Endodermal cell (in vitro differentiated cells): Measurements from ENCODE around the gene CCDC171. TPM values are rescaled to one million over a fixed set of nuclear protein-coding genes. Genes with fewer than 3 reads are reported as not detected.

ENCODE experiments used
- DNase-seq: peaks from one replicate; pipeline ENCODE4 v3.0.0-alpha.2; 2017
- H3K27ac ChIP-seq: 2 replicates; pipeline ENCODE4 v1.5.1; 2013; ENCODE audit warnings: mild to moderate bottlenecking, low read depth, low read length, moderate library complexity
- H3K27me3 ChIP-seq: 2 replicates; pipeline ENCODE4 v1.6.1; 2013; ENCODE audit warnings: mild to moderate bottlenecking, low read length, moderate library complexity; ENCODE audit not compliant: insufficient read depth, control insufficient read depth, poor library complexity, severe bottlenecking
- H3K36me3 ChIP-seq: 2 replicates; pipeline ENCODE4 v1.7.0; 2013; ENCODE audit warnings: mild to moderate bottlenecking, low read length, moderate library complexity; ENCODE audit not compliant: control insufficient read depth, insufficient read depth
- H3K4me1 ChIP-seq: one replicate; pipeline ENCODE4 v1.7.0; 2013; ENCODE audit warnings: low read length; ENCODE audit not compliant: control insufficient read depth, insufficient read depth
- H3K4me3 ChIP-seq: 2 replicates; pipeline ENCODE4 v1.5.1; 2013; ENCODE audit warnings: mild to moderate bottlenecking, low read length, moderate library complexity
- H3K9ac ChIP-seq: 2 replicates; pipeline ENCODE4 v1.6.1; 2013; ENCODE audit warnings: mild to moderate bottlenecking, low read length, moderate library complexity; ENCODE audit not compliant: poor library complexity, severe bottlenecking; ENCODE audit errors: extremely low read depth
- H3K9me3 ChIP-seq: 2 replicates; pipeline ENCODE4 v1.6.1; 2013; ENCODE audit warnings: mild to moderate bottlenecking, low read length, moderate library complexity; ENCODE audit not compliant: control insufficient read depth
- H3K27ac Mint-ChIP-seq: 2 replicates; pipeline ENCODE4 v1.8.0; 2020; ENCODE audit warnings: mixed read lengths
- H3K27me3 Mint-ChIP-seq: 2 replicates; pipeline ENCODE4 v1.8.0; 2021; ENCODE audit warnings: mild to moderate bottlenecking, mixed read lengths; ENCODE audit not compliant: insufficient read depth
- H3K36me3 Mint-ChIP-seq: 2 replicates; pipeline ENCODE4 v1.8.0; 2020; ENCODE audit warnings: low read depth, mixed read lengths
- H3K4me1 Mint-ChIP-seq: 2 replicates; pipeline ENCODE4 v1.8.0; 2020; ENCODE audit warnings: mixed read lengths
- H3K4me3 Mint-ChIP-seq: 2 replicates; pipeline ENCODE4 v1.8.0; 2020; ENCODE audit warnings: mild to moderate bottlenecking, moderate library complexity, mixed read lengths
- H3K9me3 Mint-ChIP-seq: 2 replicates; pipeline ENCODE4 v1.8.0; 2020; ENCODE audit warnings: mild to moderate bottlenecking, mixed read lengths
- CTCF ChIP-seq: fragments of 200-600 bp; sonication (generic); conservative IDR thresholded peaks from 2 replicates; pipeline ENCODE4 v1.5.0; 2021; ENCODE audit warnings: antibody characterized with exemption, mild to moderate bottlenecking
- WGBS, 2 experiments: methylation state at CpG; one replicate each; pipeline versions ENCODE4 v1.1.5 to v1.1.7; 2013; ENCODE audit warnings: missing lambda C conversion rate in 2 of 2, mixed read lengths in 1 of 2; ENCODE audit not compliant: insufficient coverage in 1 of 2, insufficient read length in 1 of 2; 5-methylcytosine and 5-hydroxymethylcytosine counted together
- total RNA-seq, 2 donors: library from RNA; stranded (reverse); fragmentation: NEBNext Ultra II Directional in 1 of 2; extraction: Animal tissue kit (Norgen Biotek cat#: 25700) in 1 of 2; gene quantifications; 2 replicates in 1 of 2; 3 replicates in 1 of 2; pipeline ENCODE4 v1.2.1, GENCODE V29; 2021

The CCDC171 gene
- total RNA-seq, 2 donors from 2014 or later, result 6.3 to 6.8 TPM

GRCh38 chr9:15572200-15572770 lies 19.4 kb downstream of the CCDC171 start:
- no peak overlapping the region for H3K4me3 Mint-ChIP-seq
- Histone ChIP-seq H3K36me3 (no peaks in the 10 kb centered on the region), H3K4me1 (no peaks in the 10 kb centered on the region), H3K27me3 (no peaks in the 10 kb centered on the region), H3K4me3 (no peak overlapping the region), H3K9me3 (no peaks in the 10 kb centered on the region), H3K27ac (no peak overlapping the region), H3K9ac (no peak overlapping the region)
- WGBS, 2 experiments, result 100% methylated on average over 1 of the region's 1 CpG; no CpG with 5 or more reads in 1 of the 2 experiments
- no peak for DNase-seq
- H3K27ac Mint-ChIP-seq, result no peak overlapping the region
- no peaks in the 10 kb centered on the region for H3K4me1 Mint-ChIP-seq
- no peaks in the 10 kb centered on the region for H3K27me3 Mint-ChIP-seq
- H3K36me3 Mint-ChIP-seq, result peaks cover 11% of the 10 kb centered on the region
- TF ChIP-seq CTCF, result no peak
- peaks cover 5% of the 10 kb centered on the region for H3K9me3 Mint-ChIP-seq

- no peaks in the 10 kb centered on the region for H3K27me3 ChIP-seq
- WGBS, 2 experiments, result 92 to 93% methylated on average over 6 to 8 of the region's 8 CpGs
- Mint-ChIP-seq H3K27ac (no peak overlapping the region), H3K27me3 (no peaks in the 10 kb centered on the region), H3K9me3 (no peaks in the 10 kb centered on the region), H3K4me1 (no peaks in the 10 kb centered on the region), H3K36me3 (peaks cover 10% of the 10 kb centered on the region), H3K4me3 (no peak overlapping the region)
- no peaks in the 10 kb centered on the region for H3K9me3 ChIP-seq
- no peak overlapping the region for H3K4me3 ChIP-seq
- no peak overlapping the region for H3K9ac ChIP-seq
- DNase-seq, result no peak
- H3K4me1 ChIP-seq, result no peaks in the 10 kb centered on the region
- no peaks in the 10 kb centered on the region for H3K36me3 ChIP-seq
- H3K27ac ChIP-seq, result no peak overlapping the region
- TF ChIP-seq CTCF, result no peak
These were observed 23.7 kb downstream of the CCDC171 start for GRCh38 chr9:15576350-15577050.

- Histone ChIP-seq H3K27me3 (no peaks in the 10 kb centered on the region), H3K36me3 (no peaks in the 10 kb centered on the region), H3K4me3 (no peak overlapping the region), H3K9me3 (no peaks in the 10 kb centered on the region), H3K27ac (no peak overlapping the region), H3K9ac (no peak overlapping the region), H3K4me1 (no peaks in the 10 kb centered on the region)
- no peak for DNase-seq
- Mint-ChIP-seq H3K4me1 (no peaks in the 10 kb centered on the region), H3K36me3 (peaks cover 17% of the 10 kb centered on the region), H3K27ac (no peak overlapping the region), H3K27me3 (no peaks in the 10 kb centered on the region), H3K9me3 (peaks cover 11% of the 10 kb centered on the region), H3K4me3 (no peak overlapping the region)
- TF ChIP-seq CTCF, result no peak
- 95 to 100% methylated on average over 4 to 6 of the region's 6 CpGs for WGBS, 2 experiments
These were observed 25.9 kb downstream of the CCDC171 start for GRCh38 chr9:15578714-15579113.
